ENCODE data around the gene FAM83D. TPM values are rescaled to one million over a fixed set of nuclear protein-coding genes. Genes with fewer than 3 reads are reported as not detected.

FAM83D gene
- total RNA-seq, 1 donor from 2014 or later, result 0.77 TPM

GRCh38 chr20:38888059-38888831 is 38.0 kb upstream of the FAM83D start:
- Histone ChIP-seq H3K36me3 (no peaks in the 10 kb centered on the region), H3K4me1 (peaks cover 23% of the 10 kb centered on the region), H3K27ac (replicated peaks) (no peak overlapping the region), H3K9me3 (replicated peaks) (no peaks in the 10 kb centered on the region), H3K4me3 (no peak overlapping the region), H3K27me3 (ENCODE audit: low read depth) (peaks cover 10% of the 10 kb centered on the region)
- intact Hi-C loops (cut with micrococcal nuclease), result no loop called here
- DNase-seq, result no peak
- no peak for TF ChIP-seq CTCF (IDR thresholded peaks at IDR 0.05; ENCODE audit: borderline replicate concordance)

- Histone ChIP-seq H3K4me1 (peaks cover 25% of the 10 kb centered on the region), H3K36me3 (no peaks in the 10 kb centered on the region), H3K27me3 (ENCODE audit: low read depth) (peaks cover 14% of the 10 kb centered on the region), H3K9me3 (replicated peaks) (no peaks in the 10 kb centered on the region), H3K27ac (replicated peaks) (no peak overlapping the region), H3K4me3 (no peak overlapping the region)
- intact Hi-C loops (cut with micrococcal nuclease), result no loop called here
- no peak for TF ChIP-seq CTCF (IDR thresholded peaks at IDR 0.05; ENCODE audit: borderline replicate concordance)
- no peak for DNase-seq
Measured at GRCh38 chr20:38889050-38889449, 37.2 kb upstream of the FAM83D start.

GRCh38 chr20:38889792-38890496 is 36.3 kb upstream of the FAM83D start:
- Histone ChIP-seq H3K36me3 (no peaks in the 10 kb centered on the region), H3K4me1 (peaks cover 29% of the 10 kb centered on the region), H3K4me3 (no peak overlapping the region), H3K27me3 (ENCODE audit: low read depth) (peaks cover 22% of the 10 kb centered on the region), H3K9me3 (replicated peaks) (no peaks in the 10 kb centered on the region), H3K27ac (replicated peaks) (no peak overlapping the region)
- TF ChIP-seq CTCF (IDR thresholded peaks at IDR 0.05; ENCODE audit: borderline replicate concordance), result no peak
- no peak for DNase-seq
- intact Hi-C loops (cut with micrococcal nuclease), result no loop called here

- Histone ChIP-seq H3K27ac (replicated peaks) (no peak overlapping the region), H3K27me3 (ENCODE audit: low read depth) (peaks cover 22% of the 10 kb centered on the region), H3K36me3 (no peaks in the 10 kb centered on the region), H3K9me3 (replicated peaks) (no peaks in the 10 kb centered on the region), H3K4me1 (peaks cover 24% of the 10 kb centered on the region), H3K4me3 (no peak overlapping the region)
- intact Hi-C loops (cut with micrococcal nuclease), result no loop called here
- no peak for DNase-seq
- TF ChIP-seq CTCF (IDR thresholded peaks at IDR 0.05; ENCODE audit: borderline replicate concordance), result no peak
Measured at GRCh38 chr20:38890497-38890818, 35.8 kb upstream of the FAM83D start.

GRCh38 chr20:38892091-38892981 is 33.9 kb upstream of the FAM83D start:
- no peak overlapping the region for H3K27ac ChIP-seq (replicated peaks)
- peaks cover 22% of the 10 kb centered on the region for H3K27me3 ChIP-seq (ENCODE audit: low read depth)
- no peak for DNase-seq
- H3K4me3 ChIP-seq, result no peak overlapping the region
- intact Hi-C loops (cut with micrococcal nuclease), result no loop called here
- peaks cover 6% of the 10 kb centered on the region for H3K36me3 ChIP-seq
- TF ChIP-seq CTCF (IDR thresholded peaks at IDR 0.05; ENCODE audit: borderline replicate concordance), result no peak
- no peaks in the 10 kb centered on the region for H3K9me3 ChIP-seq (replicated peaks)
- H3K4me1 ChIP-seq, result peaks cover 20% of the 10 kb centered on the region

All from left ventricle myocardium inferior (tissue), 1 donor.